NCI-H2171 treated with DMSO at 0.1 percent for 48 hours (cell line): ENCODE measurements around the gene NFATC3.
A peak's percentile ranks its signal among the peaks of the same experiment; 100 is the strongest.

Experiments used
- DNase-seq: peaks from one replicate; lab custom pipeline; 2025; lab: John Stamatoyannopoulos, UW

The NFATC3 gene

DNA sequence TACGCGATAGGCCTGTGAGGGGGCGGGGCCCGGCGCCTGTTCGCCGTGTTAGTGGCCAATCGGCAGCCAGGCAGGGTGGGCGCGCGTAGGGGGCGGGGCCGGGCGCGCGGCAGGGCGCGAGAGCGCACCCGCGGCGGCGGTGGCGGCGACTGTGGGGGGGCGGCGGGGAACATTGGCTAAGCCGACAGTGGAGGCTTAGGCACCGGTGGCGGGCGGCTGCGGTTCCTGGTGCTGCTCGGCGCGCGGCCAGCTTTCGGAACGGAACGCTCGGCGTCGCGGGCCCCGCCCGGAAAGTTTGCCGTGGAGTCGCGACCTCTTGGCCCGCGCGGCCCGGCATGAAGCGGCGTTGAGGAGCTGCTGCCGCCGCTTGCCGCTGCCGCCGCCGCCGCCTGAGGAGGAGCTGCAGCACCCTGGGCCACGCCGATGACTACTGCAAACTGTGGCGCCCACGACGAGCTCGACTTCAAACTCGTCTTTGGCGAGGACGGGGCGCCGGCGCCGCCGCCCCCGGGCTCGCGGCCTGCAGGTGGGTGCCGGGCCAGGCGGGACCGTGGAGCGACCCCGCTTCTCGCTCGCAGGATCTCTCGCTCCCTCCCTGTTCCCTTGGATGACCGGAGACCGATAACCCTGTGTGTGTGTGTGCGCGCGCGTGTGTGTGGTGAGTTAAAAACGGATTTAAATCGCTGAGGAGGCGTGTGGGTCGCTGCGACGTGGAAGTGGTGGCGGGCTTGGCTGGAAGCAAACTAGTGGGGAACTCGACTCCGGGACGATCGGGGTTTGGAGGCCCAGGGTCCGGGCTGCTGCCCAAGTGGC is at the start of gene NFATC3:
Gene NFATC3, plus strand, starts transcription at position 112 of the 813 bp plus-strand sequence. Its CDS starts 312 bp downstream, at position 424.
- DNase-seq, result peak; percentile 67

DNA sequence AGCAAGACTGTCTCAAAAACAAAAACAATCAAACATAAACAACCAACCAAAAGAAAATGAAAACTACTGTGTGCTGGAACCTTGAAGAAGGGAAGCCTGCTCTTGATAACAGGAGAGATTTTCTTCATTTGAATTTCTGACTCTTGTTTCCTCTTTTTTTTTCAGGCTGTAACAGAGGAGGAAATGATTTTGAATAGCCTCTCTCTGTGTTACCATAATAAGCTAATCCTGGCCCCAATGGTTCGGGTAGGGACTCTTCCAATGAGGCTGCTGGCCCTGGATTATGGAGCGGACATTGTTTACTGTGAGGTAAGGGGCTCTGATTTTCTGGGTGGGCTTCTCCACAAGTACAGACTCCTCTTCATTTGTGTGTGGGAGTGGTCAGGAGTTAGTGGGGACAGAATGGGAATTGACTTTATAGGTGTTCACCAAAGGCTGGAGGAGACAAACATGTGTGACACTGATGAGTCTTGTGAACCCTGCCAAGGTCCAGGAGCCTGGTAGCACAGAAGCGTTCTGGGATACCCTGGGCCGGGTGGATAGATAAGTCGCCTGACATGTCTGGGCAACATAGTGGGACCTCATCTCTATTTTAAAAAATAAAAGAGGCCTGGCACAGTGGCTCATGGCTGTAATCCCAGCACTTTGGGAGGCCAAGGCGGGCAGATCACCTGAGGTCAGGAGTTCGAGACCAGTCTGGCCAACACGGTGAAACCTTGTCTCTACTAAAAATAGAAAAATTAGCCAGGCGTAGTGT is 47.2 kb upstream of the NFATC3 start:
- DNase-seq, result no peak

DNA sequence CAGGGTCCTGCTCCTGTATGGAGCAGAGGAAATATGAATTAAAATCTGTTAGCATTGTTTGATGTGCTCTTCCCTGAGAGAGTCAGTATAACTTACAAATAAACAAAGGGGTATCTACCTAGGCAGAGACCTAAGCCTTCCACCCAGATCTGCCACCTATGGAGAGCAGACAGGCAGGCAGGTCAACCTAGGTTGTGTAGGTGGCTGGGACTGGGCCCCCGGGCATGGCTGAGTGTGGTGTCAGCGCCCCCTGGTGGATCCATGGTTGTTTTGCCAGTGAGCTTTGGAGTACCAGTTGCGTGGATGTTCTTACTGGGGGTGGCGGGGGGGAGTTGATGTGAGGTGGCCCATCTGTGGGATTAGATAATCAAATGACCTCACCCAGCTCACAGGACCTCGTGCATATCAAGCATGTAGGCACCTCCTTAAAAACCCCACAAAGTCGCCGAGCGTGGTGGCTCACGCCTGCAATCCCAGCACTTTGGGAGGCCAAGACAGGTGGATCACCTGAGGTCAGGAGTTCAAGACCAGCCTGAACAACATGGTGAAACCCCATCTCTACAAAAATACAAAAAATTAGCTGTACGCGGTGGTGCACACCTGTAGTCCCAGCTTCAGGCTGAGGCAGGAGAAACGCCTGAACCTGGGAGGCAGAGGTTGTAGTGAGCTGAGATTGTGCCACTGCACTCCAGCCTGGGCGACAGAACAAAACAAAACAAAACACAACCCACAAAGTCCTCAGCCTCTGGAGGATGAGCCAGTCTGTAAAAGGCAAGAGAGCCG is 44.5 kb upstream of the NFATC3 start:
- DNase-seq, result peak; percentile 50

DNA sequence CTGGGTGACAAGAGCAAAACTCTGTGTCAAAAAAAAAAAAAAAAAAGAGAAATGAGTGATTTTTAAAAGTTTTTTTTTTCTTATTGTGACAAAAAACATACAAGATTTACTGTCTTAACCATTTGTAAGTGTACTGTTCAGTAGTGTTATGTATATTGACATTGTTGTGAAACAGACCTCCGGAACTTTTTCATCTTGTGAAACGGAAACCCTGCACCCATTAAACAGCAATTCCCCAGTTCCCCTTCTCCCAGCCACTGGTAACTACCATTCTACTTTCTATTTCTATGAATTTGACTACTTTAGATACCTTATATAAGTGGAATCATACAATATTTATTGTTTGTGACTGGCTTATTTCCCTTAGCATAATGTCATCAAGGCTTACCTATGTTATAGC is 43.4 kb upstream of the NFATC3 start:
- DNase-seq, result no peak

DNA sequence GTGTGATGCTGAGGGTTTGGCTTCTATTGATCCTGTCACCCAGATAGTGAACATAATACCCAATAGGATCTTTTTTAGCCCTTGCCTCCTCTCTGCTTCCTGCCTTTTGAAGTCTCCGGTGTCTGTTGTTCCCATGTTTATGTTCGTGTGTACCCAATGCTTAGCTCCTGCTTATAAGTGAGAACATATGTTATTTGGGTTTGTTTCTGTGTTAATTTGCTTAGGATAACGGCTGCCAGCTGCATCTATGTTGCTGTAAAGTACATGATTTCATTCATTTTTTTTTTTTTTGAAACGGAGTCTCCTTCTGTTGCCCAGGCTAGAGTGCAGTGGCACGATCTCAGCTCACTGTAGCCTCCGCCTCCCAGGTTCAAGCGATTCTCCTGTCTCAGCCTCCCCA is 39.1 kb upstream of the NFATC3 start:
- peak; percentile 93 for DNase-seq

DNA sequence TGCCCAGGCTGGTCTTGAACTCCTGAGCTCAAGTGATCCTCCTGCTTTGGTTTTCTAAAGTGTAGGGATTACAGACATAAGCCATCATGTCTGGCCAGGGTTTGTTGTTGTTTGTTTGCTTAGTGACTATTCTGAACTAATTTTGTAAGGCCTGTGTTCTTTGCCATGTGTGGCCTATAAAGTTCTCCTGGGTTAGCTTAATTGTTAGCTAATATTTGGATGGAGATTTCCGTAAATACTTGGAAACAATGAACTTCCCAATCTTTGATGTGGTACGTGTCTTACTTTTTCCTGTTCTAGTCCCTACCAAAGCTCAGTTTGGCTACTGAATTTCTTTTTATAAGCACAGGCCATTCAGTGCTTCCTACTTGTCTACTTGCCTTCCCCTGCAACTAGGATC is 37.2 kb upstream of the NFATC3 start:
- DNase-seq, result no peak

DNA sequence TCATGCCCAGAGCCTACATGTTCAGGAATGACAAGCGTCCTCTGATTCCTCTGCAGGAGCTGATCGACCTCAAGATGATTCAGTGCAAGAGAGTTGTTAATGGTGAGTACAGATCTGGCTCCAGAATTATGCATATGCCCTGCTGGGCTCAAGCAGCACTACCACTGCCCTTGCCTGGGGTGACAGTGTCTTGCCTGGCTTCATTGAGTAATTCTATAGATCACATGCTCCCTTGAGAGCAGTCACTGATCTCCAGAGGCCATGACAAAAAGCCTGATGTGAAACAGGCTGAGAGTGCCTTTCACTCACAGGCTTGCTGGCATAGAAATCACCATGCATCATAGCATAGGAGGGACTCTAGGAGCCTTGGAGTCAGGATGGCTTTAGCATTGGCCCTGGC is 35.7 kb upstream of the NFATC3 start:
- DNase-seq, result no peak

DNA sequence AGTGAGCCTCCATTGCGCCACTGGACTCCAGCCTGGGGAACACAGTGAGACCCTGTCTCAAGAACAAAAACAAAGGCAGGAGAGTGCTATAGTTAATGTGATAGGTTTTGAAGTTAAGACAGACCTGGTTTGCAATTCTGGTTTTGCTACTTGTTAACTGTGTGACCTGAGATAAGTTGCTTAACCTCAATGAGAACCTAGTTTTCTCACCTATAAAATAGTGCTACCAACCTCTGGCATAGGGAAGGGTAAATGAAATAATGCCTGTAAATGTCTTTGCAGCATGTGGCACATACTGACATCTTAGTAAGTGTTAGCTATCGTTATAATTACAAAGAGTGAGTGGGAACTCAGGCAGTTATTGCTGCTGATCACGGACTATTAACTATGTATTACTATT is 29.8 kb upstream of the NFATC3 start:
- no peak for DNase-seq

DNA sequence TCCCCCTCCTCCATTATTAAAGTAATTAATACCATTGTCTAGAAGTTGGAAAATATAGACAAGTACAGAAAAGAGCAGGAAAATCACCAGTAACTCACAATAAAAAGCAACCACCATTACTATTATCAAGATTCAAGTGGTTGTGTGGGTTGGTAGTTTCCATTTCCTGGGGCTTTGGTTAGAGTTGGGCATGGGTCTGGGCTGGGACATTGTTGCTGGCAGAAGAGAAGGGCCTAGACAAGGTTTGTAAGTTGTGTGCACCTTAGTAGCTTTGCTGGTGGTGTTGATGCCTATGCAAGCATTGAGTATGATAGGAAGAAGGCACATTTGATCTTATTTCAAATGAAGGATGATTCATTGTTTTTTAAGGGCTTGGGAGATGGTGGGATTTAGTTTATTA is 25.4 kb upstream of the NFATC3 start:
- no peak for DNase-seq

DNA sequence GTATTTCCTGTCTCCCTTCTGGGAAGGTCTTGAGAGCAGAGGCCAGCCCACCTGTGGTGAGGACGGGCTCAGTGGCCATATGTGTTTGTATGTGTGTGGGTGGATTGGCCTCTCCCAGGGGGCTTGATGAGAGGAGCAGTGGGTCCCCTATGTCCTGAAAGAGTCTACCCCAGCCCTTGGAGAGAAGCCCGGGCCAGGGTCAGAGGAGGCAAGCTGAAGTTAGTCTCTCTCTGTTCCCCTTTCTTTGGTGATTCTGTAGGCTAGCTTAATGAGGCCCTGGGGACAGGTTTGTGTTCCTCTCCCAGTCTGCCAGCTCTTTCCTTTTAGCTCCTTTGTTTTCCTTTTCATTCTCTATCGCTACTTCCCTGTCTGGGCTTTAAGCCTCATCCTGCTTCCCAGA is 23.8 kb upstream of the NFATC3 start:
- no peak for DNase-seq

DNA sequence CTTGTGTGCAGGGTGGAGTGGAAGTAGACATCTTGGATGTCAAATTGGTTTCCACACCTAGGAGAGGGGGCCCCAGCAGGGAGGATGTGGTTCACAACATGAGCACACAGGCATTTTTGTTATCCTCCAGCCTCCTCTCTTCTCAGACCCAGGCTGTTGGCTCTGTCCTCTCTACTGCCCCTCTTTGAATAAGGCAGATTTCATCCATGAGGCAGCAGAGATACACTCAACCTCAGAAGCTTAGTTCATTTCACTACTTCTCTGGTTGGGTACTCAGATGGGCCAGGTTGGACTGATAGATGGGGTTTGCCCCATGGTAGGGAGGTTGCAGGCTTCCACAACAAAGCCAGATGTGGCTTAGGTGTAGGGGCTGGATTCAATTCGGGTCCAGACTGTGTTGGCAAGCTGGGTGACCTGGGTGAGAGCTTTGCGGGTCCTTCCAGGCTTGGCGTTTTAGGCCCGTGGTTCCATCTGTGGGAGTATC is 22.2 kb upstream of the NFATC3 start:
- no peak for DNase-seq

DNA sequence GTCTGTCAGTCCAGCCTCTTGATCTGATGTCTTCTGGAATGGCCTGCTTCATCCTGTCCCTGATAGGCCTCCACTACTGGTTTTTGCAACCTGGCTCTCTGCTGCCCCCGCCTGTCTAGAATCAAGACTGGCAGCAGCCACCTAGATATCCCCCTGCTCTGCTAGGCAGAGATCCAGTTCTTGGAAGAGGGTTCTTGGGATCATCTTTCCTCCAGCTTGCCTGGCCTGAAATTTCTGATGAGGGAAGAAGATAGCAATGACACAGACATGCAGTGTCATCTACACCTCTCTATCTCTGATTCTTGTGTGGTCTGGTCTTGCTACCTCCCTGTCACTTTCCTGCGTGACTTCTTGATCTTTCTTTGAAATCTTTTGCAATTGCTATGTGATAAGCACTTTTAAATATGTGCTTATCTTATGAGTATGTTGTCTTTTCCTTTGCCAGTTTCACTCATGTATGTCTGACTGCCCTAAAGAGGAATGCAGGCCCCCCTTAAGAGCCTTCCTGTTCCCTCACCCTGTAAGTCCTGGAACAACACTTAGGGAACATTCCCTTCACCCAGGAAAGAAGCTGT is 20.3 kb upstream of the NFATC3 start:
- DNase-seq, result peak; percentile 59

DNA sequence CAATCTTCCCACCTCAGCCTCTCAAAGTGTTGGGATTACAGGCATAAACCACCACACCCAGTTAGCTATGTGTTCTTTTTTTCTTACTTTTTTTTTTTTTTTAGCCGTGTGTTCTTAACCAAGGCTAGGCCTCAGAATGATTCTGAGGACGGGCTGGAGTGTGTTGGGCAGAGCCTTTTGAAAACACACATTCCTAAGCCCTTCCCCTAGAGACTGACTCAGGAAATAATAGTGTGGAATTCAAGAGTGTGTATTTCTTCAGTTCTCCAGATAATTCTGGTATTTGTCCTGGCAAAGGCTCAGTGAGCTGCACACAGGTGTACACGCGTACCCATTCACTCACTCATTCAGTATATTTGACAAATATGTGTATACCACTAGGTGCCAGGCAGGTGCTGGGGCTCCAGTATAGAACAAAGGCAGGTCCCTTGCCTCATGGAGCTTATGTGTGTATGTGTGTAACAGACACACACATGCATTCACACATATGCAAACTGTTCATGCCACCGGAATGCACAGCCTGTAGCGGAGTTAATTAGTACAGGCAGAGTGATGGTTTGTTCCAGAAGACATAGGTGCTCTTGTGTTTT is 19.4 kb upstream of the NFATC3 start:
- no peak for DNase-seq

DNA sequence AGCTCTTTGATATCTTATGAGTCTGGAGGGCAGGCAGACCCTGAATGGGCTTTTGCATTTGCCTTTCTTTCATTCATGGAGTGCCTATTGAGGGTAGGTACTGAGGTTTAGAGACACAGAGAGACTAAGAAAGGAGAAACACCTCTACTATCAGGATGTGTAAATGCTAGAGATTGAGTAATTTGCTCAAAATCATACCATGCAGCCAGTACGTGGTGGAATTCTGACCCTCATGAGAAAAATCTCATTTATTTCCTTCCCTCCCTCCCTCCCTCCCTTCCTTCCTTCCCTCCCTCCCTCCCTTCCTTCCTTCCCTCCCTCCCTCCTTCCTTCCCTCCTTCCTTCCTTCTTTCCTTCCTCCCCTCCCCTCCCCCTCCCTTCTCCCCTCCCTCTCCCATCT is 18.4 kb upstream of the NFATC3 start:
- DNase-seq, result no peak

DNA sequence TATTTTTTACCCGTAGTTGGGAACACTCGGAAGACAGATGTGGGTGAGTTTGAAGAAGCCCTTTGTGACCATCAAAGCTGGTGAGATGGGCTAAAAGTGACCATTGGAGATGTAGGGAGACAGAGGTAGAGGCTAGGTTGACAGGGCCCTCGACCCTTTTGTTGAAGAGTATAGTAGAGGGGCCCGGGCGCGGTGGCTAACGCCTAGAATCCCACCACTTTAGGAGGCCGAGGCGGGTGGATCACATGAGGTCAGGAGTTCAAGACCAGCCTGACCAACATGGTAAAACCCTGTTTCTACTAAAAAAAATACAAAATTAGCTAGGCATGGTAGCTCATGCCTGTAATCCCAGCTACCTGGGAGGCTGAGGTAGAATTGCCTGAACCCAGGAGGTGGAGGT is 16.2 kb upstream of the NFATC3 start:
- no peak for DNase-seq

DNA sequence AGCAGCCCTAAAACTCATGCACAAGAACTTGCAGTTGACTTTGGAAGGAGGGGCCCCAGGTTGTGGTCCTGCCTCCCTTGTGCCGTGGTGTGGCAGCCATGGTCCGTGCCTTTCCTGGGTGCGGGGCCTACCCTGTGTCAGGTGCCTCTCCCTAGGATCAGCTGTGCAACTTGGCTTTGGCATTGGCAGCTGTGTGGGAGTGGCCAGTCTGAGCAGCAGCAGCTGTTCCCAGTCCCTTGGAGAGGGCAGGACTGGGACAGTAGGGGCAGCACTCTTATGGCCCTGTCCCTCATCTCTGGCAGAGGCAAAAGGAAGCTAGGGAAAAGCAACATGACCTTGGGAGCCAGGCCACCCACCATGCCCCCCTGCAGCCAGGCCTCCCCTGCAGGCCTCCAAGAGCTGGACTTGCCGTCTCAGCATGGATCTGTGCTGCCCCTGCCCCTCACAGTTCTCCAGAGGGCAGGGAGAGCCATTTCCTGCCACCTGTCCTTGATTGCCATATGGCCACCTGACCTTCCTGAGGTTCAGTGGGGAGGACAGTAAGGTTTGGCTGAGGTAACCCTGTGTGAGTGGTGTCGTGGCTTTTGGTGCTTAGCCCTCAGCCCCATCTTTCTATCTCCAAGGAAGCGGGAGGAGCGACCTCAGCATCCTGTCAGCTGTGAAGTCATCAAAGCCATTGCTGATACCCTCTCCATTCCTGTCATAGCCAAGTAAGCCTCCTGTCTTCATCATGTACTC is 15.5 kb upstream of the NFATC3 start:
- DNase-seq, result peak; percentile 43

DNA sequence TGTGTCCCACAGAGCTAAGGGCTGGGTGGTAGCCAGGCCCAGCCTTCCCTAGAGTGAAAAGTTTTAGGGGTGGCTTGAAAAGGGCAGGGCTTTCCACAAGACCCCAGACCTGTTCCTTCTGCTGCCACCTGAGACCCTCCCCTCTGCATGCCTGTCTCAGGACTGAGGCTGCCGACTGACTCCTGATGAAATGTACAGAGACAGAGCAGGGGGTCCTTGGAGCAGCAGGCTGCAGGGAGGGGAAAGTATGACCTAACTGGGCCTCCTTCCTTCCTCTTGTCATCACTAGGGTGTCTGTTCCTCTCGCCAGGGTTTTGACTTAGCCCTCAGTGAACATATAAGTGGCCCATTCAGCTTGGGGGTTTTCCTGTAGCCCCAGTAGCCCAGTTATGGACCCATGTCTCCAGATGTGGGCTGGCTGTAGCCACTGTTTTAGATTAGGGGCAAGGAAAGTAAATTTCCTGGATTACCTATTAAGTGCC is 14.9 kb upstream of the NFATC3 start:
- no peak for DNase-seq

DNA sequence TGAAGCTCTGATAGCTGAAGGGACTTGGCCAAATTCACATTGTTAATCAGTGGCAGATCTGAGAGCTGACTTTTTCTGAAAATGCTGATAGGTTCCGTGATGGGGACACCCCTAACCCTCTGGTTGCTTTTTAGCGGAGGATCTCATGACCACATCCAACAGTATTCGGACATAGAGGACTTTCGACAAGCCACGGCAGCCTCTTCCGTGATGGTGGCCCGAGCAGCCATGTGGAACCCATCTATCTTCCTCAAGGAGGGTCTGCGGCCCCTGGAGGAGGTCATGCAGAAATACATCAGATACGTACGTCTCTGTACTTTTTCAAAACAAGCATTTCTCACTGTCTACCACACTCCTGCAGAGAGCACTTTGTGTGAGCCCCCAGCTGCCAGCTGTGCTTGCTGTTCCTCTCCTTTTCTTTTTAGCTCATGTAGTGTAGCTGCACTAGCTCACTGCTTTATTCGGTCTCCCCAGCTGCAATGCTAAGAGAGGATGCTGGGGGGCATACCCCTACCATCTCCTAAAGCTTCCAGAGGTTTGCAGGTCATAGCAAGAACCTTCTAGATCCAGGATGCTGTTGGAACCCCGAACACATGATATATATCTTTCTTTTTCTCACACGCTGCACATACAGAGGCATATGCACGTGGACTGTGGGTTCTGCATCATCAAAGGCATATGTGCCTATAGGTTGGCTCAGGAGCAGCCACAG is 14.2 kb upstream of the NFATC3 start:
- no peak for DNase-seq

DNA sequence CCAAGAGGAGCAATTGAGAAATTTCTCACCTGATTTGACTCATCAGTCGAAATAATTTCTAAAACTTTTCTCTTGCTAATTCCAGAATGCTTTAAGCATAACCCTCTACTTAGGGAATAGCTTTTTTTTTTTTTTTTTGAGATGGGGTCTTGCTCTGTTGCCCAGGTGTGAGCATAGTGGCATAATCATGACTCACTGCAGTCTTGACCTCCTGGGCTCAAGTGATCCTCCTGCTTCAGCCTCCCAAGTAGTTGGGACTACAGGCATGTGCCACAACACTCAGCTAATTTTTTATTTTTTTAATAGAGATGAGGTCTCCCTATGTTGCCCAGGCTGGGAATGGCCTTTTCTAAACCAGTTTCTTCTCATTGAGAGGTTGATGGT is 13.7 kb upstream of the NFATC3 start:
- DNase-seq, result no peak

DNA sequence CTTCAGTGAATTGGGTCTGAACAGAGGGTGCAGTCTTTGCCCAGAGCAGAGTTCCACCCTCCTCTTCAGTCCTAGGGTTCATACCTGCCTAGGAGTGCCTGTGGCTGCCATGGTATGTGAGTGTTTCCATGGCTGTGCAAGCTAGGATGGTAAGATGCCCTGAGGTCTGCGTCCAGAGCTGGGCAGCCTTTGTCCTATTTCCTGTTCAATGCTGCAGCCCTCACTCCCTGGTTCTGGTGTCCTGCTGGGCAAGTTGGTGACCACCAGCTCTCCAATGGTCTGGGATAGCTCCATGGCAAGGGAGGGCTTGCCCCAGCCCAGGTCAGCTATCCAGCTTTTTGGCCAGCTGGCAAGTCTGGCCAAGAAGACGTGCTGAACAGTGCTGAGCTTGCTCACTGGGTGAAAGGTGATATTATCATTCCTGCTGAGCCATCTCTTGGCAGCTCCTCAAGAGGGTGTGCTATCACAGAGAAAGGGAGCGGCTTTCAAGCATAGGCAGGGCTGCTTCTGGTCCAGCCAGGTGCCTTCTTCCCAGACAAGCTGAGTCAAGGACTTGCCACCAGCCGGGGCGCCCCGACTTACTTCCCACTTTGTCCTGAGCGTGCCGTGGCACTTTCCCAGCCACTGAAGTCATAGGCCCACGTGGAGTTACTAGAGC is 13.0 kb upstream of the NFATC3 start:
- no peak for DNase-seq
